Measurements from ENCODE around the gene ABAT. TPM values are rescaled to one million over a fixed set of nuclear protein-coding genes. Genes with fewer than 3 reads are reported as not detected.

ABAT gene
- total and polyA plus RNA-seq, 2 donors (not counting 1 experiment from before 2014, with no cell fraction given), result 6.2 to 14.3 TPM

GRCh38 chr16:8751481-8752311 lies 77.3 kb downstream of the ABAT start:
- CTCF ChIA-PET, result interaction anchor here (1.1 kb wide), 1 partner anchor 46 kb away, joined by 3 read pairs; no protein-coding TSS in a partner anchor
- intact Hi-C loops (cut with micrococcal nuclease), result no loop called here

More at GRCh38 chr16:8751481-8752311, 77.3 kb downstream of the ABAT start:
- Histone ChIP-seq H3K27ac (ENCODE audit: low read length in 2 of 2) (no peak overlapping the region), H3K9me3 (ENCODE audit: control extremely low read depth in 1 of 3, control insufficient read depth in 2 of 3, insufficient read depth in 1 of 3, low read length in 2 of 3) (no peaks in the 10 kb centered on the region), H3K36me3 (replicated peaks in 1 of 2; ENCODE audit: control extremely low read depth in 1 of 2, control insufficient read depth in 1 of 2, extremely low read depth in 1 of 2, insufficient read depth in 2 of 2, low read length in 1 of 2) (peaks cover 11% of the 10 kb centered on the region in 2 experiments), H3K4me3 (ENCODE audit: control extremely low read depth in 1 of 5, extremely low read depth in 1 of 5, insufficient read depth in 1 of 5, low read depth in 2 of 5, low read length in 4 of 5) (no peak overlapping the region), H4K20me1 (ENCODE audit: control insufficient read depth, insufficient read depth, low read length, poor library complexity, severe bottlenecking) (no peaks in the 10 kb centered on the region), H2AFZ (ENCODE audit: insufficient read depth, low read depth, low read length, poor library complexity, severe bottlenecking) (no peak overlapping the region), H3K4me2 (replicated peaks; ENCODE audit: low read depth, low read length, poor library complexity, severe bottlenecking) (no peak overlapping the region), H3K27me3 (replicated peaks in 1 of 4; ENCODE audit: control extremely low read depth in 1 of 4, control insufficient read depth in 3 of 4, insufficient read depth in 4 of 4, low read length in 3 of 4) (no peaks in the 10 kb centered on the region), H3K9ac (ENCODE audit: low read length) (no peak overlapping the region), H3K4me1 (ENCODE audit: control insufficient read depth in 2 of 2, insufficient read depth in 2 of 2, low read length in 2 of 2) (no peaks in the 10 kb centered on the region), H3K79me2 (ENCODE audit: control insufficient read depth, insufficient read depth, low read length) (no peaks in the 10 kb centered on the region)
- no peaks in the 10 kb centered on the region for H3K4me1 Mint-ChIP-seq
- H3K27ac Mint-ChIP-seq, result no peak overlapping the region
- ATAC-seq (ENCODE audit: low read depth) (no peak), DNase-seq (no peak)
- H3K4me3 Mint-ChIP-seq, result no peak overlapping the region
- 83% methylated on average over 13 of the region's 14 CpGs for WGBS (ENCODE audit: insufficient coverage)
- no peaks in the 10 kb centered on the region for H3K9me3 Mint-ChIP-seq (ENCODE audit: insufficient read depth)
- TF ChIP-seq CTCF (IDR thresholded peaks at IDR 0.05) (no peak), EZH2 (IDR thresholded peaks at IDR 0.05; ENCODE audit: borderline replicate concordance, insufficient read depth, low read depth, low read length, poor library complexity, severe bottlenecking) (no peak)
- POLR2A ChIA-PET, result no interaction called here
- no peaks in the 10 kb centered on the region for H3K27me3 Mint-ChIP-seq

Measured in B cell (primary cell).